Retinal pigment epithelial cell (primary cell): ENCODE data around the gene SGK2.
"Not testable (repeated sequence)": the region's sequence is repeated elsewhere in the genome, so short reads cannot be mapped to it uniquely, and the experiment has no call there.

Experiments
- DNase-seq: peaks from one replicate; pipeline ENCODE4 v3.0.0-alpha.2; 2010; ENCODE audit warnings: low read depth
- H3K4me3 ChIP-seq: 2 replicates; pipeline ENCODE4 v1.5.1; 2011; ENCODE audit warnings: mild to moderate bottlenecking, low read length, control low read depth, moderate library complexity
- CTCF ChIP-seq: conservative IDR thresholded peaks from 2 replicates; pipeline ENCODE4 v1.5.1; 2011; ENCODE audit warnings: low read depth, low read length, control low read depth, inconsistent platforms

SGK2 gene

GRCh38 chr20:43603124-43603523, 44.3 kb downstream of the SGK2 start:
- no peak overlapping the region for H3K4me3 ChIP-seq
- no peak for DNase-seq
- no peak for TF ChIP-seq CTCF

- no peak for TF ChIP-seq CTCF
Measured at GRCh38 chr20:43605715-43606114, 46.9 kb downstream of the SGK2 start.

GRCh38 chr20:43607278-43607677, 48.5 kb downstream of the SGK2 start:
- H3K4me3 ChIP-seq, DNase-seq: not testable (repeated sequence)

More at GRCh38 chr20:43605715-43606114, 46.9 kb downstream of the SGK2 start:
- no peak for DNase-seq
- H3K4me3 ChIP-seq = no peak overlapping the region

- DNase-seq = no peak
- TF ChIP-seq CTCF = no peak
- H3K4me3 ChIP-seq = no peak overlapping the region
Measured at GRCh38 chr20:43631598-43631997, 72.8 kb downstream of the SGK2 start.
